Breast epithelium (tissue), 4 donors: ENCODE results near the gene KIZ. TPM values are rescaled to one million over a fixed set of nuclear protein-coding genes. Genes with fewer than 3 reads are reported as not detected.

Experiments
- DNase-seq, 2 donors: peaks; one replicate each; pipeline ENCODE4 v3.0.0-alpha.2; 2019; ENCODE audit warnings: low spot score in 2 of 2
- H3K27ac ChIP-seq, 2 donors: fragments of 200-600 bp; sonication (generic) in 1 of 2; one replicate each; pipeline ENCODE4 v1.5.1; 2016 to 2019; ENCODE audit warnings: mild to moderate bottlenecking in 1 of 2
- H3K27me3 ChIP-seq, 2 donors: fragments of 200-600 bp; sonication (generic) in 1 of 2; one replicate each; pipeline versions ENCODE4 v1.5.1 to v1.6.0; 2017 to 2019; ENCODE audit warnings: control low read depth in 1 of 2, mild to moderate bottlenecking in 1 of 2
- H3K36me3 ChIP-seq: fragments of 200-600 bp; one replicate; pipeline ENCODE4 v1.5.1; 2019
- H3K4me1 ChIP-seq, 2 donors: fragments of 200-600 bp; sonication (generic); one replicate each; pipeline ENCODE4 v1.5.1; 2016 to 2019; ENCODE audit warnings: control low read depth in 1 of 2
- H3K4me3 ChIP-seq, 3 donors: fragments of 200-600 bp; sonication (generic); 1 replicate in 2 of 3; 2 replicates in 1 of 3; pipeline ENCODE4 v1.5.1; 2016 to 2019; ENCODE audit warnings: mild to moderate bottlenecking in 3 of 3, moderate library complexity in 2 of 3
- H3K9me3 ChIP-seq, 2 donors: fragments of 200-600 bp; sonication (generic) in 1 of 2; one replicate each; pipeline ENCODE4 v1.5.1; 2016 to 2019; ENCODE audit warnings: control low read depth in 1 of 2
- CTCF ChIP-seq, 3 donors: fragments of 450-650 bp; IDR thresholded peaks; one replicate each; pipeline ENCODE4 v1.5.1; 2016 to 2017; ENCODE audit warnings: antibody characterized with exemption in 3 of 3, mild to moderate bottlenecking in 3 of 3, moderate library complexity in 3 of 3
- POLR2A ChIP-seq: fragments of 450-650 bp; IDR thresholded peaks from one replicate; pipeline ENCODE4 v1.6.1; 2016; ENCODE audit warnings: antibody characterized with exemption, mild to moderate bottlenecking, moderate library complexity
- POLR2AphosphoS5 ChIP-seq, 3 donors: sonication (generic); formaldehyde crosslinking; IDR thresholded peaks; one replicate each; pipeline ENCODE4 v1.6.1; 2017; ENCODE audit warnings: antibody characterized with exemption in 3 of 3
- intact Hi-C: fragments of 100-400 bp; cut with DNase I; formaldehyde crosslinking; loops from one replicate; pipeline ENCODE4 v1.15.1; 2023; ENCODE audit warnings: low total_unique reads
- total RNA-seq, 3 donors: library from RNA; depleted of rRNA; stranded (reverse); fragments of >200 nt; gene quantifications; one replicate each; pipeline ENCODE4 v1.1.0, GENCODE V29; 2016

The KIZ gene
- total RNA-seq, 3 donors from 2014 or later, result 29.8 to 46.2 (median 45.9) TPM

GRCh38 chr20:21208999-21209398, 83.1 kb downstream of the KIZ start:
- Histone ChIP-seq H3K27me3 (no peaks in the 10 kb centered on the region), H3K27ac (no peak overlapping the region), H3K9me3 (no peaks in the 10 kb centered on the region), H3K4me1 (no peaks in the 10 kb centered on the region), H3K36me3 (no peaks in the 10 kb centered on the region), H3K4me3 (no peak overlapping the region)
- no peak for TF ChIP-seq CTCF (IDR thresholded peaks at IDR 0.05)
- no peak for TF ChIP-seq POLR2AphosphoS5 (IDR thresholded peaks at IDR 0.05)
- no peak for TF ChIP-seq POLR2A
- DNase-seq, result no peak
- intact Hi-C loops, result no loop called here

- no peak for DNase-seq
- no peak for TF ChIP-seq POLR2AphosphoS5 (IDR thresholded peaks at IDR 0.05)
- no peak for TF ChIP-seq CTCF (IDR thresholded peaks at IDR 0.05)
- no peak for TF ChIP-seq POLR2A
- Histone ChIP-seq H3K27me3 (no peaks in the 10 kb centered on the region), H3K36me3 (no peaks in the 10 kb centered on the region), H3K4me1 (no peaks in the 10 kb centered on the region), H3K9me3 (no peaks in the 10 kb centered on the region), H3K4me3 (no peak overlapping the region), H3K27ac (no peak overlapping the region)
- intact Hi-C loops, result no loop called here
Measured at GRCh38 chr20:21209668-21210067, 83.8 kb downstream of the KIZ start.

- no peaks in the 10 kb centered on the region for H3K27me3 ChIP-seq
- DNase-seq, result no peak
- H3K36me3 ChIP-seq, result no peaks in the 10 kb centered on the region
- no peak overlapping the region for H3K27ac ChIP-seq
- H3K4me1 ChIP-seq, result no peaks in the 10 kb centered on the region
- H3K4me3 ChIP-seq, result no peak overlapping the region
- intact Hi-C loops, result no loop called here
- TF ChIP-seq CTCF (IDR thresholded peaks at IDR 0.05), result no peak
- TF ChIP-seq POLR2A, result no peak
- TF ChIP-seq POLR2AphosphoS5 (IDR thresholded peaks at IDR 0.05), result no peak
- no peaks in the 10 kb centered on the region for H3K9me3 ChIP-seq
Measured at GRCh38 chr20:21213691-21214090, 87.8 kb downstream of the KIZ start.

- H3K27me3 ChIP-seq, result no peaks in the 10 kb centered on the region
- H3K27ac ChIP-seq, result no peak overlapping the region
- H3K4me3 ChIP-seq, result no peak overlapping the region
- H3K9me3 ChIP-seq, result no peaks in the 10 kb centered on the region
- no peaks in the 10 kb centered on the region for H3K36me3 ChIP-seq
- TF ChIP-seq POLR2AphosphoS5 (IDR thresholded peaks at IDR 0.05), result no peak
- no peak for TF ChIP-seq CTCF (IDR thresholded peaks at IDR 0.05)
- TF ChIP-seq POLR2A, result no peak
- H3K4me1 ChIP-seq, result no peaks in the 10 kb centered on the region
- intact Hi-C loops, result no loop called here
- no peak for DNase-seq
Measured at GRCh38 chr20:21214431-21214830, 88.5 kb downstream of the KIZ start.

GRCh38 chr20:21219686-21220085, 93.8 kb downstream of the KIZ start:
- intact Hi-C loops, result no loop called here
- no peak overlapping the region for H3K4me3 ChIP-seq
- H3K4me1 ChIP-seq, result no peaks in the 10 kb centered on the region
- DNase-seq, result no peak
- no peak overlapping the region for H3K27ac ChIP-seq
- H3K36me3 ChIP-seq, result no peaks in the 10 kb centered on the region
- TF ChIP-seq POLR2A (no peak), POLR2AphosphoS5 (IDR thresholded peaks at IDR 0.05) (no peak), CTCF (IDR thresholded peaks at IDR 0.05) (no peak)
- no peaks in the 10 kb centered on the region for H3K27me3 ChIP-seq
- no peaks in the 10 kb centered on the region for H3K9me3 ChIP-seq
